AG04449 (cell line): Measurements from ENCODE around the gene RPL9.

ENCODE experiments used
- CTCF ChIA-PET: fragments of 350-600 bp; formaldehyde crosslinking; extraction: SDS; loops from one replicate; lab custom pipeline; 2021; ENCODE audit warnings: antibody characterized with exemption; lab: Yijun Ruan, JAX
- POLR2A ChIA-PET: fragments of 400-600, 350-600 bp; formaldehyde crosslinking; extraction: SDS; loops from one replicate; lab custom pipeline; 2020; ENCODE audit warnings: antibody characterized with exemption, inconsistent platforms; lab: Yijun Ruan, JAX
- DNase-seq: peaks from one replicate; pipeline ENCODE4 v3.0.0-alpha.2; 2010; ENCODE audit warnings: low read depth, low spot score
- H3K4me3 ChIP-seq: 2 replicates; pipeline ENCODE4 v1.5.1; 2011; ENCODE audit warnings: low read depth, mild to moderate bottlenecking, control low read depth, low read length
- TF ChIP-seq, protein P1 (sequence below): IDR thresholded peaks from one replicate; pipeline ENCODE4 v1.5.1; 2011; ENCODE audit warnings: mild to moderate bottlenecking, moderate library complexity, low read length, control low read depth, inconsistent platforms; ENCODE audit not compliant: insufficient read depth; ENCODE audit errors: missing control alignments

Gene RPL9

DNA sequence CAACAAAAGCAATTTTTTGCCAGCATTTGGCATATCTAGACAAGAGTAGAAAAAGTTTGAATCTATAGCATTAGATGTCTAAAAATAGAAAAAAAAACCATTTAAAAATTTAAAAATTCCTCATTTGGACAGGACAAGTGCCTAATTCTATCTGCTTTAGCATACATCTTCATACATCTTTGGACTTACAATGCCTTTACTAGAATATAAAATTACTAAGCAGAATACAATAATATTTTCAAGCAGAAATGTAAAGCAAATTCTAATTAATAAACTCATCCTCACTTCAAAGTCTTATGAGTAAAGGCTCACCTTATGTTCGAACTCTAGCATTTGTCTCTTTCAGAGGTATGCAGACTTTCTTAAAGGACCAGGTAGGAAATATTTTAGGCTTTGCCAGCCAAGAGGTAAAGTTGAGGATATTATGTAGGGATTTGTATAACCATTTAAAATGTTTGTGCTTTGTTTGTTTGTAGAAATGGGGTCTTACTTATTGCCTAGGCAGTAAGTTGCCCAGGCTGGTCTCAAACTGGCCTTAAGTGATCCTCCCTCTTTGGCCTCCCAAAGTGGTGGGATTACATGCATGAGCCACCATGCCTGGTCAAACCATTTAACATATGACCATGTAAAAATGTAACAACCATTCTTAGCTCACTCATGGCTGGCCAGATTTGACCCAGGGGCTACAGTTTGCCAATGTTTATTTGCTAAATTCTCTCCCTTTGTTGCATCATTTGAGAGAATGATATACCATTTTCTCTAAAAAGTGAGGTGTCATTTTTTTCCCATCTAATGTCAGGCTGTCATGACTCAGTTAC is 39.4 kb upstream of the RPL9 start:
- H3K4me3 ChIP-seq, result no peak overlapping the region
- TF ChIP-seq, protein P1, sequence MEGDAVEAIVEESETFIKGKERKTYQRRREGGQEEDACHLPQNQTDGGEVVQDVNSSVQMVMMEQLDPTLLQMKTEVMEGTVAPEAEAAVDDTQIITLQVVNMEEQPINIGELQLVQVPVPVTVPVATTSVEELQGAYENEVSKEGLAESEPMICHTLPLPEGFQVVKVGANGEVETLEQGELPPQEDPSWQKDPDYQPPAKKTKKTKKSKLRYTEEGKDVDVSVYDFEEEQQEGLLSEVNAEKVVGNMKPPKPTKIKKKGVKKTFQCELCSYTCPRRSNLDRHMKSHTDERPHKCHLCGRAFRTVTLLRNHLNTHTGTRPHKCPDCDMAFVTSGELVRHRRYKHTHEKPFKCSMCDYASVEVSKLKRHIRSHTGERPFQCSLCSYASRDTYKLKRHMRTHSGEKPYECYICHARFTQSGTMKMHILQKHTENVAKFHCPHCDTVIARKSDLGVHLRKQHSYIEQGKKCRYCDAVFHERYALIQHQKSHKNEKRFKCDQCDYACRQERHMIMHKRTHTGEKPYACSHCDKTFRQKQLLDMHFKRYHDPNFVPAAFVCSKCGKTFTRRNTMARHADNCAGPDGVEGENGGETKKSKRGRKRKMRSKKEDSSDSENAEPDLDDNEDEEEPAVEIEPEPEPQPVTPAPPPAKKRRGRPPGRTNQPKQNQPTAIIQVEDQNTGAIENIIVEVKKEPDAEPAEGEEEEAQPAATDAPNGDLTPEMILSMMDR, result no peak
- DNase-seq, result no peak
- ChIA-PET CTCF (interaction anchor here (1.8 kb wide), 1 partner anchor 28 kb away, joined by 5 read pairs; no protein-coding TSS in a partner anchor), POLR2A (no interaction called here)

DNA sequence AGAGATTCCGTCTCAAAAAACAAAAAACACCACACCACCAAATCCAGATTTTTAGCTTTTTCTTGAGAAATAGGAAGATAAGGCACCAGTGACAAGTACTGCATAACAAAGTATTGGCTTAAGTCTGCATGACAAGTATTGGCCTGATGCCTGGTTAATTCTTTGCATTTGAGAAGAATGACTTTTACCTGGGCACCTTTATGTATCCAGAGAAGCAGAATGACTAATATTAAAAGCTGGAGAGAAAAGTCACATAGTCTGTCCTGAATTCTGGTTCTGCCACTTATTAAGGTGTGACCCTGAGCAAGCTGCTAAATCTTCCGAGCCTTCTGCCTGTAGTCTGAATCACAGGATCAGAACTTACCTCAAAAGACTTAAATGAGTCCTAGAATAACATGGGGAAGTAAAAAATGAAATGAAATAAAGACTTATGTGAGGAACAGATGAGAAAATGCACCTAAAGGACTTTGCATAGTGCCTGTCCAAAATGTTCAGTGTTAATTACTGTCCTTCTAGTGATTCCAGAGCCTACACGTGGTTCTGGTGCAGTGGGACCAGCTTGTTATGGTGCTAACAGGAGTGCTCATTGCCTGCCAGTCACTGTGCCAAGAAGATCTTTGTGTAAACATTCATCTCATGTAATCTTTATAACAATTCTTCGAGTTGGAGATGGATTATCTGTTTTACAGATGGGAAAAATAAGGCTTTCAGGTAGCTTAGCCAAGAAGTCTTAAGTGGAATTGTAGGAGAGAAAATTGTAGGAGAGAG is 36.9 kb upstream of the RPL9 start:
- ChIA-PET POLR2A (interaction anchor here (0.6 kb wide), 1 partner anchor 140 kb away, joined by 4 read pairs; no protein-coding TSS in a partner anchor), CTCF (interaction anchor here (0.8 to 1.8 kb wide), 4 partner anchors 15 to 27 kb away, joined by 3 to 5 read pairs (median 4); no protein-coding TSS in a partner anchor)
- no peak overlapping the region for H3K4me3 ChIP-seq
- DNase-seq, result no peak
- TF ChIP-seq, protein P1, result no peak

DNA sequence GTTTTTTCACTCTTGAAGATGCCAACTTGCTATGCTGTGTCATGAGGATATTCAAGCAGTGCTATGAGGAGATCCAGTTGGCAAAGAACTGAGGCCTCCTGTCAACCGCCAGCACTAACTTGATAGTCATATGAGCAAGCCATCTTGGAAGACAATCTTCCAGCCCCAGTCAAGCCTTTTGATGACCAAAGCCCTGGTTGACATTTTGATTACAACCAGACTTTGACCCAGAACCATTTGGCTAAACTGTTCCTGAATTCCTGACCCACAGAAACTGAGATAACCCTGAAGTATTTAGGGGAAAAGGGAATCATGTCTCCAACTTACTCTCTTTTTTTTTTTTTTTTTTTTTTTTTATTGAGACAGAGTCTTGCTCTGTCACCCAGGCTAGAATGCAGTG is 35.6 kb upstream of the RPL9 start:
- POLR2A ChIA-PET, result no interaction called here
- CTCF ChIA-PET, result interaction anchor here (1.2 kb wide), 1 partner anchor 32 kb away, joined by 3 read pairs; no protein-coding TSS in a partner anchor
- TF ChIP-seq, protein P1, result no peak
- no peak overlapping the region for H3K4me3 ChIP-seq
- DNase-seq, result no peak

DNA sequence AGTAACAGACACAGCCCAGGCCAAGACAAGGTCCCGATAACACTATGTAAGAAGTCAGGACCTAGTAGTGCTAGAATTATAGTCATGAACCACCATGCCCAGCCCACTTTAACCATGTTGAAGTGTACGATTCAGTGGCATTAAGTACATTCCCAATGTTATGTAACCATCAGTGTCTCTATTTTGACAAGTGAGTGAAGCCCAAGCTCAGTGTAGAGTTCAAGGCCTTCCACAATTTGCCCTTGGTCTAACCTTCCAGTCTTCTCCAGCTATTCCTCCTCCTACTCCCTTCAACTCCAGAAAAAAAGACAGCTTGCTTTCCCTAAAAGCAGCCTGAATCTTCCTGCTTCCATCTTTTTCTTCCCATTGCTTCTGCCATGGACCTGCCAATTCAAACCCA is 31.6 kb upstream of the RPL9 start:
- TF ChIP-seq, protein P1, result no peak
- H3K4me3 ChIP-seq, result no peak overlapping the region
- ChIA-PET CTCF (interaction anchor here (1.4 kb wide), 1 partner anchor 21 kb away, joined by 6 read pairs; no protein-coding TSS in a partner anchor), POLR2A (no interaction called here)
- DNase-seq, result no peak

DNA sequence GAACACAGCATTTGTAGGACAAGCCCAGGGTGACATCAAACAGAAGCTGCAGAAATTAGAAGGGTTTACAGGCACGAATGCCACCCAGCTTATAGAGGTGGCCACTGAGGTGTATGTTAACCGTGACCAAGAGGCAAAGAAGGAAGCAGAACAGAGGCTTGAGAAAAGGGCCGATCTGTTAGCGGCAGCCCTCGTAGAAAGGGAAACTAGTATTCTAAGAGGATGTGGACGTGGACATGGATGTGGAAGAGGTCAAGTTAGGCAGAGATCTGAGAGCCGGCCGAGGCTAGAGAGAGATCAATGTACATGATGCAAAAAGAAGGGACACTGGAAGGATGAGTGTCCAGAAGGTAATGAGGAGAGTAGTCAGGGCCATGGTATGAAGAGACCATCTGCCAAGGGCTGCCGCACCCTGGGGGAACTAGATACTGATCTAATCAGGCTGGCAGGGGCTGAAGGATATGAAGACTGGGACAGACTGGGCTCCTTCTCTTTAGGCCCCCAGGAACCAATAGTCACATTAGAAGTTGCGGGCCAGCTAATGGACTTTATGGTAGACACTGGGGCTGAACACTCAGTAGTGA is 27.6 kb upstream of the RPL9 start:
- POLR2A ChIA-PET, result no interaction called here
- no peak for DNase-seq
- CTCF ChIA-PET, result interaction anchor here (0.7 to 2.1 kb wide), 2 partner anchors 17 to 25 kb away, joined by 3 to 6 read pairs; no protein-coding TSS in a partner anchor
- H3K4me3 ChIP-seq, result no peak overlapping the region
- TF ChIP-seq, protein P1, result no peak
